ENCODE data around the gene NTM.

- TF ChIP-seq CTCF (IDR thresholded peaks at IDR 0.05) (no peak), POLR2AphosphoS5 (IDR thresholded peaks at IDR 0.05) (no peak), POLR2A (IDR thresholded peaks at IDR 0.05) (no peak)
Observed at GRCh38 chr11:131966667-131967066, 596.3 kb downstream of the NTM start.

Data from breast epithelium (tissue), 3 donors.